Fibroblast of the aortic adventitia (primary cell): ENCODE results near the gene MEIS1. TPM values are rescaled to one million over a fixed set of nuclear protein-coding genes. Genes with fewer than 3 reads are reported as not detected.

ENCODE experiments used
- DNase-seq: peaks from one replicate; pipeline ENCODE4 v3.0.0-alpha.2; 2010; ENCODE audit warnings: low read depth
- H3K4me3 ChIP-seq: 2 replicates; pipeline ENCODE4 v1.5.1; 2011; ENCODE audit warnings: low read depth, mild to moderate bottlenecking, control low read depth, low read length, moderate library complexity
- total RNA-seq: library from RNA; depleted of rRNA; stranded (reverse); fragments of >200 nt; gene quantifications from 2 replicates; pipeline ENCODE4 v1.2.3, GENCODE V29; 2012; ENCODE audit warnings: low replicate concordance
- TF ChIP-seq, protein P1 (sequence below): IDR thresholded peaks from 2 replicates; pipeline ENCODE4 v1.5.1; 2011; ENCODE audit warnings: mild to moderate bottlenecking, low read length, control low read depth, inconsistent platforms; ENCODE audit not compliant: insufficient read depth

Gene MEIS1
- total RNA-seq, 1 donor = 78.2 TPM

GRCh38 chr2:66426244-66427111 lies 8.4 kb upstream of the MEIS1 start:
- TF ChIP-seq, protein P1, sequence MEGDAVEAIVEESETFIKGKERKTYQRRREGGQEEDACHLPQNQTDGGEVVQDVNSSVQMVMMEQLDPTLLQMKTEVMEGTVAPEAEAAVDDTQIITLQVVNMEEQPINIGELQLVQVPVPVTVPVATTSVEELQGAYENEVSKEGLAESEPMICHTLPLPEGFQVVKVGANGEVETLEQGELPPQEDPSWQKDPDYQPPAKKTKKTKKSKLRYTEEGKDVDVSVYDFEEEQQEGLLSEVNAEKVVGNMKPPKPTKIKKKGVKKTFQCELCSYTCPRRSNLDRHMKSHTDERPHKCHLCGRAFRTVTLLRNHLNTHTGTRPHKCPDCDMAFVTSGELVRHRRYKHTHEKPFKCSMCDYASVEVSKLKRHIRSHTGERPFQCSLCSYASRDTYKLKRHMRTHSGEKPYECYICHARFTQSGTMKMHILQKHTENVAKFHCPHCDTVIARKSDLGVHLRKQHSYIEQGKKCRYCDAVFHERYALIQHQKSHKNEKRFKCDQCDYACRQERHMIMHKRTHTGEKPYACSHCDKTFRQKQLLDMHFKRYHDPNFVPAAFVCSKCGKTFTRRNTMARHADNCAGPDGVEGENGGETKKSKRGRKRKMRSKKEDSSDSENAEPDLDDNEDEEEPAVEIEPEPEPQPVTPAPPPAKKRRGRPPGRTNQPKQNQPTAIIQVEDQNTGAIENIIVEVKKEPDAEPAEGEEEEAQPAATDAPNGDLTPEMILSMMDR = no peak
- DNase-seq = no peak
- peak overlapping the region; percentile 68 for H3K4me3 ChIP-seq

GRCh38 chr2:66427300-66427699 lies 7.6 kb upstream of the MEIS1 start:
- TF ChIP-seq, protein P1 = no peak
- no peak for DNase-seq

DNA sequence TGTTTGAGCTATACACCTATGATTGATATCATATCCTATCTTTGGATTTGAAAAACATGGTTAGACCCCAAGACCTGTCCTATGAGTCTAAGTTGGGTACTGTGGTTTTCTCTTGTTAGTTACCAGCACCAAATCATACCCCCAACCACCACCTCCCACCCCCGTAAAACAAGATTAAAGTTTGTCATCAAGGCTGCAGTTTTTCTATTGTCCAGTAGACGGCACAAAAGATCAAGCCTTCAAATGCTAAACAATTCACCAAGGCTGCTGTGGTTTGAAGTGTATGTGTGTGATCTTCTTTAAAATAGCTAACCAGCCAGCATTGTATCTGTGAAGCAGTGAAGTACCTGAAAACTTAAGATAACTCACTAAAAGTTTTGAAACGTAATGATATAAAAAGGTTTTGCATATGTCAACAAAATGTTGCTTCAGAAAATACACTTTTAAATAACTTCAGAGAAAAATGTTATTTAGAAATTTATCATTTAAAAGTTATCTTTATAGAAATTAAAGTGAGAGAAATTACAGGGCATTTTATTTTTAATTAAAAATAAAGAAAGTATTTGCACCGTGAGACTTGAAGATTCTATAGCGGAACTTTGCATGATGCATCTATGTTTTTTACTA lies 5.8 kb upstream of the MEIS1 start:
- DNase-seq = peak; percentile 81
- H3K4me3 ChIP-seq = no peak overlapping the region
- TF ChIP-seq, protein P1 = peak; percentile 99

More at GRCh38 chr2:66427300-66427699, 7.6 kb upstream of the MEIS1 start:
- H3K4me3 ChIP-seq = no peak overlapping the region

DNA sequence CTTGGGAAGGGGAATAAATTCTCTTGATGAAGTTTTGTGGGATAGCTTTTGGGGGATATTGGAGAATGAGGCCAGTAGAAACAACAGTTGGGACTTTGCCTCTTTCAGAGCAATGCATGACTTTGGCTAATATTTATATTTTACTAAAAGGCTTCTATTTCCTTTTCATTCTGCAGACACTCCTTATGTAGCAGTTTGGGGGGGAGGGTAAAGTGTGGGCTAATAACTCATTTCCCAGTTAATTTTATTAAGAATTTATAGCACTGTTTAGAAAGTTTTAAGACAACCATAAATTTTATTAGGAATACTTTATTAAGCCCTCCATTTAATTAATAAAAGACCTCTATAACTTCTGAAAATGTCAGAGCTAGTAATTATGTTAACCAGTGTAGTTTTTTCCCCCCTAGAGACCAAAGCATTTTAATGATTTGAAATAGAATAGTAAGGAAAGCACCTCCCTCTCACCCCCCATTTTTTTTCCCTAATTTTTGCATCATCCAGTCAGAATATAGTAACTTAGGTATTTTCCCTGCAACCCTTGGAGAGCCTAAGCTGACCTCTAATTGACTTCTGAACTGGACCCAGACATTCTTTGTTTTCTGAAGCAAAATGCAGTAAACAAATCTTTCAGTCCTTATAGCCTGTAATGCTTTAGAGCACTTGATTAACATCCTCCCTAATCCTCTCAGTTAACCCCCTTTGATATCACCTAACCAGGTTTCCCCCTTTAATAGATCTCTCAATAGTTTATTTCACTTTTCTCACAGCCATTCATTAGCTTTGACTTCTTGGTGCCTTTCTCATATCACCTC lies 5.0 kb upstream of the MEIS1 start:
- no peak for DNase-seq
- no peak overlapping the region for H3K4me3 ChIP-seq
- TF ChIP-seq, protein P1 = no peak

- TF ChIP-seq, protein P1 = no peak
- no peak for DNase-seq
- no peak overlapping the region for H3K4me3 ChIP-seq
These were observed 4.2 kb upstream of the MEIS1 start for GRCh38 chr2:66430505-66431273.

- TF ChIP-seq, protein P1 = no peak
- no peak for DNase-seq
- H3K4me3 ChIP-seq = no peak overlapping the region
These were observed 3.7 kb upstream of the MEIS1 start for GRCh38 chr2:66431274-66431642.
